Measurements from ENCODE around the gene PTTG1IP. TPM values are rescaled to one million over a fixed set of nuclear protein-coding genes. Genes with fewer than 3 reads are reported as not detected.

The PTTG1IP gene
- total RNA-seq, 2 experiments from 2014 or later: 38.9 to 58.1 TPM

- Histone ChIP-seq H3K9me2 (ENCODE audit: insufficient read depth, low read length) (no peaks in the 10 kb centered on the region), H3K4me3 (ENCODE audit: low read depth, low read length, poor library complexity, severe bottlenecking) (no peak within 1 kb of the TSS), H2AFZ (ENCODE audit: low read length) (no peak within 1 kb of the TSS), H3K27ac (ENCODE audit: low read depth, low read length, poor library complexity, severe bottlenecking) (no peak within 1 kb of the TSS), H3K9me3 (ENCODE audit: low read length) (no peaks in the 10 kb centered on the region), H3K4me2 (ENCODE audit: low read length) (no peak within 1 kb of the TSS), H3K4me1 (ENCODE audit: insufficient read depth, low read length, poor library complexity, severe bottlenecking) (peaks cover 16% of the 10 kb centered on the region), H4K20me1 (ENCODE audit: insufficient read depth, low read length) (no peaks in the 10 kb centered on the region), H3K36me3 (ENCODE audit: insufficient read depth, low read length) (no peaks in the 10 kb centered on the region), H3K79me2 (ENCODE audit: insufficient read depth, low read depth, low read length) (no peaks in the 10 kb centered on the region)
- DNase-seq (ENCODE audit: low spot score): peak; percentile 20
- ChIA-PET CTCF (ENCODE audit: unreplicated experiment) (no interaction called here), POLR2A (interaction anchor here (0.7 kb wide), 1 partner anchor 8 kb away, joined by 3 read pairs; no protein-coding TSS in a partner anchor)
- intact Hi-C loops (cut with micrococcal nuclease; ENCODE audit: unreplicated experiment): no loop called here
- no TSS peak for BruUV-seq (replicated peaks)
- no peak for TF ChIP-seq EZH2phosphoT487 (IDR thresholded peaks at IDR 0.05; ENCODE audit: borderline replicate concordance, low read depth, low read length)
Measured at GRCh38 chr21:44920694-44921604, 47.5 kb upstream of the PTTG1IP start, which contains the start of gene ITGB2. Gene ITGB2 (minus strand): TSS chr21:44920899. CDS start chr21:44910782, 10,117 bp downstream.

- BruUV-seq (replicated peaks): no TSS peak
- Histone ChIP-seq H3K9me3 (ENCODE audit: low read length) (no peaks in the 10 kb centered on the region), H3K79me2 (ENCODE audit: insufficient read depth, low read depth, low read length) (no peaks in the 10 kb centered on the region), H3K4me1 (ENCODE audit: insufficient read depth, low read length, poor library complexity, severe bottlenecking) (peaks cover 16% of the 10 kb centered on the region), H3K4me2 (ENCODE audit: low read length) (no peak overlapping the region), H3K27ac (ENCODE audit: low read depth, low read length, poor library complexity, severe bottlenecking) (no peak overlapping the region), H3K36me3 (ENCODE audit: insufficient read depth, low read length) (no peaks in the 10 kb centered on the region), H3K4me3 (ENCODE audit: low read depth, low read length, poor library complexity, severe bottlenecking) (no peak overlapping the region), H2AFZ (ENCODE audit: low read length) (no peak overlapping the region), H4K20me1 (ENCODE audit: insufficient read depth, low read length) (no peaks in the 10 kb centered on the region), H3K9me2 (ENCODE audit: insufficient read depth, low read length) (no peaks in the 10 kb centered on the region)
- intact Hi-C loops (cut with micrococcal nuclease; ENCODE audit: unreplicated experiment): no loop called here
- ChIA-PET CTCF (ENCODE audit: unreplicated experiment) (interaction anchor here (1.1 kb wide), 1 partner anchor 7 kb away, joined by 3 read pairs; no protein-coding TSS in a partner anchor), POLR2A (interaction anchor here (0.7 to 1.1 kb wide), 2 partner anchors 9 to 20 kb away, joined by 3 read pairs; no protein-coding TSS in a partner anchor)
- TF ChIP-seq, protein P1, sequence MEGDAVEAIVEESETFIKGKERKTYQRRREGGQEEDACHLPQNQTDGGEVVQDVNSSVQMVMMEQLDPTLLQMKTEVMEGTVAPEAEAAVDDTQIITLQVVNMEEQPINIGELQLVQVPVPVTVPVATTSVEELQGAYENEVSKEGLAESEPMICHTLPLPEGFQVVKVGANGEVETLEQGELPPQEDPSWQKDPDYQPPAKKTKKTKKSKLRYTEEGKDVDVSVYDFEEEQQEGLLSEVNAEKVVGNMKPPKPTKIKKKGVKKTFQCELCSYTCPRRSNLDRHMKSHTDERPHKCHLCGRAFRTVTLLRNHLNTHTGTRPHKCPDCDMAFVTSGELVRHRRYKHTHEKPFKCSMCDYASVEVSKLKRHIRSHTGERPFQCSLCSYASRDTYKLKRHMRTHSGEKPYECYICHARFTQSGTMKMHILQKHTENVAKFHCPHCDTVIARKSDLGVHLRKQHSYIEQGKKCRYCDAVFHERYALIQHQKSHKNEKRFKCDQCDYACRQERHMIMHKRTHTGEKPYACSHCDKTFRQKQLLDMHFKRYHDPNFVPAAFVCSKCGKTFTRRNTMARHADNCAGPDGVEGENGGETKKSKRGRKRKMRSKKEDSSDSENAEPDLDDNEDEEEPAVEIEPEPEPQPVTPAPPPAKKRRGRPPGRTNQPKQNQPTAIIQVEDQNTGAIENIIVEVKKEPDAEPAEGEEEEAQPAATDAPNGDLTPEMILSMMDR (conservative IDR thresholded peaks at IDR 0.05; ENCODE audit: low read length): no peak
- TF ChIP-seq EZH2phosphoT487 (IDR thresholded peaks at IDR 0.05; ENCODE audit: borderline replicate concordance, low read depth, low read length): no peak
- no peak for DNase-seq (ENCODE audit: low spot score)
Measured at GRCh38 chr21:44919913-44920693, 46.6 kb upstream of the PTTG1IP start.

Data from OCI-LY7 (cell line).